Loucy (cell line): Measurements from ENCODE around the gene CASZ1.

ENCODE experiments used
- EZH2phosphoT487 ChIP-seq: fragments of 200-600 bp; IDR thresholded peaks from 2 replicates; pipeline ENCODE4 v1.6.1; 2018; ENCODE audit warnings: antibody characterized with exemption, mild to moderate bottlenecking, moderate library complexity, borderline replicate concordance
- TF ChIP-seq, protein P1 (sequence below): fragments of 200-600 bp; sonication (generic); conservative IDR thresholded peaks from 2 replicates; pipeline ENCODE4 v1.5.1; 2014; ENCODE audit warnings: mild to moderate bottlenecking, antibody characterized with exemption, low read length

DNA sequence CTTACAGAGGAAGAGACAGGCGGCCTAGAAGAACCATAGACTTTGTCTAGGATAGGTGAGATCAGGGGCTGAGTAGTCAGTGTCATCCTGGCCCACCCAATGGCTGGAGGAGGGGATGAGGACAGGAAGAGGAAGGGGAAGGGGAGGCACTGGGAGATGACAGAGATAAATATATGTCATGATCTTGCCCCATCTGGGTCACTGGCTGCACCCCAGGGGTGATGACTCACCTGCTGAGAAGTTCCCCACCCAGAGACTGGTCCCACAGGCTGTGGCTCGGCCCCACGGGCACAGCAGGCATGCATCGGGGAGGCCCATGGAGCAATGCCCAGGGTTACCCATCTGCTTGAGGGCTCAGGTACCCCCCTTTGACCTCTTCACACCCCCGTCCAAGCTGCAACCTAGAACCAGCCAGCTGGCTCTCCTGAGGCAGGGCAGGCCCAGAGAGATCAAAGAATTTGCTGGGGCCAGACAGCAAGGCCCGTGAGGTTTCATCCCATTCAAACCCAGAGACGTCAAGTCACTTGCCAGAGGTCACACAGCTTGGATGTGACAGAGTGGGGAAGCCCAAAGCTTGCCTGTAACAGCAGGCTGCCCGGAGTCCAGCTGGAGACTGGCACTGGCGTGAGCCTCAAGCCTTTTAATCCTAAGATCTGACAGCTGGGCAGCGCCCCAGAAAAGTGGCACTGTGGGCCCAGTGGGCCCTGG, 34.7 kb upstream of the CASZ1 start:
- TF ChIP-seq, protein P1, sequence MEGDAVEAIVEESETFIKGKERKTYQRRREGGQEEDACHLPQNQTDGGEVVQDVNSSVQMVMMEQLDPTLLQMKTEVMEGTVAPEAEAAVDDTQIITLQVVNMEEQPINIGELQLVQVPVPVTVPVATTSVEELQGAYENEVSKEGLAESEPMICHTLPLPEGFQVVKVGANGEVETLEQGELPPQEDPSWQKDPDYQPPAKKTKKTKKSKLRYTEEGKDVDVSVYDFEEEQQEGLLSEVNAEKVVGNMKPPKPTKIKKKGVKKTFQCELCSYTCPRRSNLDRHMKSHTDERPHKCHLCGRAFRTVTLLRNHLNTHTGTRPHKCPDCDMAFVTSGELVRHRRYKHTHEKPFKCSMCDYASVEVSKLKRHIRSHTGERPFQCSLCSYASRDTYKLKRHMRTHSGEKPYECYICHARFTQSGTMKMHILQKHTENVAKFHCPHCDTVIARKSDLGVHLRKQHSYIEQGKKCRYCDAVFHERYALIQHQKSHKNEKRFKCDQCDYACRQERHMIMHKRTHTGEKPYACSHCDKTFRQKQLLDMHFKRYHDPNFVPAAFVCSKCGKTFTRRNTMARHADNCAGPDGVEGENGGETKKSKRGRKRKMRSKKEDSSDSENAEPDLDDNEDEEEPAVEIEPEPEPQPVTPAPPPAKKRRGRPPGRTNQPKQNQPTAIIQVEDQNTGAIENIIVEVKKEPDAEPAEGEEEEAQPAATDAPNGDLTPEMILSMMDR = no peak
- no peak for TF ChIP-seq EZH2phosphoT487
